CD4-positive, alpha-beta T cell (primary cell): ENCODE results near the gene TNS3. TPM values are rescaled to one million over a fixed set of nuclear protein-coding genes. Genes with fewer than 3 reads are reported as not detected.
A peak's percentile ranks its signal among the peaks of the same experiment; 100 is the strongest.

ENCODE experiments used
- ATAC-seq: fragments of 200-7000 bp; cut with Tn5 transposase; one replicate; pipeline ENCODE4 v1.10.0; 2022; ENCODE audit warnings: mild to moderate bottlenecking; ENCODE audit not compliant: poor library complexity
- CTCF ChIA-PET: fragments of 350-600 bp; sonication (Branson Sonifier 250); formaldehyde crosslinking; loops from one replicate; lab custom pipeline; 2021; ENCODE audit warnings: antibody characterized with exemption, inconsistent platforms; lab: Charles Lee
- POLR2A ChIA-PET: fragments of 350-600 bp; sonication (Branson Sonifier 250); formaldehyde crosslinking; loops from one replicate; lab custom pipeline; 2021; ENCODE audit warnings: antibody characterized with exemption, inconsistent platforms; lab: Charles Lee
- DNase-seq, 14 experiments: peaks; one replicate each; pipeline ENCODE4 v3.0.0-alpha.2; 2013 to 2020; ENCODE audit warnings: mixed read lengths in 2 of 14
- H3K27ac ChIP-seq, 2 donors: one replicate each; pipeline versions ENCODE4 v1.5.1 to v1.7.0; 2013; ENCODE audit warnings: low read length in 2 of 2, low read depth in 1 of 2, mild to moderate bottlenecking in 1 of 2
- H3K27me3 ChIP-seq, 2 experiments: 1 replicate in 1 of 2; 2 replicates in 1 of 2; pipeline versions ENCODE4 v1.6.1 to v1.7.0; 2013; ENCODE audit warnings: low read length in 2 of 2, control low read depth in 1 of 2, mild to moderate bottlenecking in 1 of 2, moderate library complexity in 1 of 2; ENCODE audit not compliant: insufficient read depth in 2 of 2, control insufficient read depth in 1 of 2
- H3K36me3 ChIP-seq: one replicate; pipeline ENCODE4 v1.6.1; 2013; ENCODE audit warnings: low read length, control low read depth; ENCODE audit not compliant: insufficient read depth
- H3K4me1 ChIP-seq: one replicate; pipeline ENCODE4 v1.6.1; 2013; ENCODE audit warnings: low read length, control low read depth; ENCODE audit not compliant: insufficient read depth
- H3K4me3 ChIP-seq: one replicate; pipeline ENCODE4 v1.5.1; 2013; ENCODE audit warnings: mild to moderate bottlenecking, low read length, moderate library complexity
- H3K9me3 ChIP-seq, 2 experiments: 1 replicate in 1 of 2; 2 replicates in 1 of 2; pipeline versions ENCODE4 v1.6.1 to v1.7.0; 2013; ENCODE audit warnings: low read length in 2 of 2, mild to moderate bottlenecking in 2 of 2, control low read depth in 1 of 2, moderate library complexity in 1 of 2; ENCODE audit not compliant: control insufficient read depth in 1 of 2, insufficient read depth in 1 of 2
- H3K27ac Mint-ChIP-seq: one replicate; pipeline ENCODE4 v1.8.0; 2020; ENCODE audit warnings: mixed read lengths
- H3K27me3 Mint-ChIP-seq: one replicate; pipeline ENCODE4 v1.8.0; 2021; ENCODE audit warnings: mixed read lengths
- H3K36me3 Mint-ChIP-seq: one replicate; pipeline ENCODE4 v1.8.0; 2021; ENCODE audit warnings: low read depth, mixed read lengths
- H3K4me1 Mint-ChIP-seq: one replicate; pipeline ENCODE4 v1.8.0; 2021; ENCODE audit warnings: low read depth, mixed read lengths
- H3K4me3 Mint-ChIP-seq: one replicate; pipeline ENCODE4 v1.8.0; 2020; ENCODE audit warnings: mild to moderate bottlenecking, mixed read lengths
- H3K9me3 Mint-ChIP-seq: one replicate; pipeline ENCODE4 v1.8.0; 2020; ENCODE audit warnings: mixed read lengths
- intact Hi-C, 2 experiments: fragments of 100-400 bp; cut with DNase I in 1 of 2; cut with micrococcal nuclease in 1 of 2; formaldehyde crosslinking; loops; one replicate each; pipeline versions ENCODE4 v1.15.1 to v1.9.0; 2023 to 2025; cut with DNase I, micrococcal nuclease
- total RNA-seq, 174 experiments: library from RNA in 2 of 174; stranded (reverse) in 2 of 174; gene quantifications; one replicate each; pipeline ENCODE4 v1.2.3 and lab custom pipeline; 2021 to 2026
- TF ChIP-seq, protein P1 (sequence below): fragments of 200-600 bp; IDR thresholded peaks from one replicate; pipeline ENCODE4 v1.8.0; 2022; ENCODE audit warnings: antibody characterized with exemption, mild to moderate bottlenecking

Gene TNS3
- total RNA-seq, 2 experiments from 2014 or later = 0.16 to 0.47 TPM

DNA sequence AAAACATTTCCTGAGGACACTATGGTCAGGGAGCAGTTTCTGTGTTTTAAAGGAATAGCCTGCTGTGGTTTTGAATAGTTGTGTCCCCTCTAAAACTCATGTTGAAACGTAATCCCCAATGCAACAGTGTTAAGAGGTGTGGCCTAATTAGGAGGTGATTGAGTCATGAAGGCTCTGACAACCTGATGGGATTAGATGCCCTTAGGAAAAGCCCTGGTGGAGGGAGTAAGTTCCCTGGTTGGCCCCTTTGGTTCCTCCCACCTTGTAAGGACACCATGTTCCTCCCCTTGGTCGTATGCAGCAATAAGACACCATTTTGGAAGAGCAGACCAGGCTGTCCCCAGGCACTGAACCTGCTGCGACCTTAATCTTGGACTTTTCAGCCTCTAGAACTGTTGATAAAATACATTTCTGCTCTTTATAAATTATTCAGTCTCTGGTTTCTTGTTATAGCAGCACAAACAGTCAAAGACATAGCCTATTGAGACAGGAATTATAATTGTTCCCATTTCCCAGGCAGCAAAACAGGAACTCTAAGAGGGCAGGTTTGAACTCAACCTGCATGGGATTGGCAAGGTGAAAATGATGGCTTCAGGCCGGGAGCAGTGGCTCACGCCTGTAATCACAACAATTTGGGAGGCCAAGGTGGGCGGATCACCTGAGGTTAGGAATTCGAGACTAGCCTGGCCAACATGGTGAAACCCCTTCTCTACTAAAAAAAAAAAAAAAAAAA lies 20.5 kb upstream of the TNS3 start:
- Mint-ChIP-seq H3K27me3 (peaks cover 12% of the 10 kb centered on the region), H3K9me3 (peaks cover 2% of the 10 kb centered on the region), H3K4me3 (no peak overlapping the region), H3K4me1 (no peaks in the 10 kb centered on the region), H3K27ac (no peak overlapping the region), H3K36me3 (no peaks in the 10 kb centered on the region)
- no peak overlapping the region for H3K27ac ChIP-seq
- no peaks in the 10 kb centered on the region for H3K4me1 ChIP-seq
- intact Hi-C loops = no loop called here
- DNase-seq (no peak), ATAC-seq (no peak)
- peaks cover 9 to 10% of the 10 kb centered on the region in 2 experiments for H3K9me3 ChIP-seq
- ChIA-PET POLR2A (no interaction called here), CTCF (no interaction called here)
- H3K36me3 ChIP-seq = no peaks in the 10 kb centered on the region
- TF ChIP-seq, protein P1, sequence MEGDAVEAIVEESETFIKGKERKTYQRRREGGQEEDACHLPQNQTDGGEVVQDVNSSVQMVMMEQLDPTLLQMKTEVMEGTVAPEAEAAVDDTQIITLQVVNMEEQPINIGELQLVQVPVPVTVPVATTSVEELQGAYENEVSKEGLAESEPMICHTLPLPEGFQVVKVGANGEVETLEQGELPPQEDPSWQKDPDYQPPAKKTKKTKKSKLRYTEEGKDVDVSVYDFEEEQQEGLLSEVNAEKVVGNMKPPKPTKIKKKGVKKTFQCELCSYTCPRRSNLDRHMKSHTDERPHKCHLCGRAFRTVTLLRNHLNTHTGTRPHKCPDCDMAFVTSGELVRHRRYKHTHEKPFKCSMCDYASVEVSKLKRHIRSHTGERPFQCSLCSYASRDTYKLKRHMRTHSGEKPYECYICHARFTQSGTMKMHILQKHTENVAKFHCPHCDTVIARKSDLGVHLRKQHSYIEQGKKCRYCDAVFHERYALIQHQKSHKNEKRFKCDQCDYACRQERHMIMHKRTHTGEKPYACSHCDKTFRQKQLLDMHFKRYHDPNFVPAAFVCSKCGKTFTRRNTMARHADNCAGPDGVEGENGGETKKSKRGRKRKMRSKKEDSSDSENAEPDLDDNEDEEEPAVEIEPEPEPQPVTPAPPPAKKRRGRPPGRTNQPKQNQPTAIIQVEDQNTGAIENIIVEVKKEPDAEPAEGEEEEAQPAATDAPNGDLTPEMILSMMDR = no peak
- no peaks in the 10 kb centered on the region for H3K27me3 ChIP-seq
- H3K4me3 ChIP-seq = no peak overlapping the region

DNA sequence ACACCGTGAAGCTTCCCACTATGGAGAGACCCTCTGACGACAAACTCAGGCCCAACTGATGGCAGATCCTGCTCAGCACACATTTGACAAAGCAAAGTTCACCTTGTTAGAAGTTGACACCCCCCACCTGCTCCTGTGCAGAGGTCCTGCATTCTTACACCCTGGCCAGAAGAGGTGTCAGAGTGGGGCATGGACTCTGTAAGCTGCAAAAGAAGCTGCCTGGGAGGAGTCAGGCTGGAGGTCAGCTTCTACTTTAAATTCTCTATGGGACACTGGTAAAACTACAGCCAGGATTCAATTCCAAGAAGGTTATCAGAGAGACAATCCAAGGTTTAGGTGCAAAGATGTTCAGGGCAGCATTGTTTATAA lies 20.0 kb upstream of the TNS3 start:
- no peaks in the 10 kb centered on the region for H3K4me1 ChIP-seq

DNA sequence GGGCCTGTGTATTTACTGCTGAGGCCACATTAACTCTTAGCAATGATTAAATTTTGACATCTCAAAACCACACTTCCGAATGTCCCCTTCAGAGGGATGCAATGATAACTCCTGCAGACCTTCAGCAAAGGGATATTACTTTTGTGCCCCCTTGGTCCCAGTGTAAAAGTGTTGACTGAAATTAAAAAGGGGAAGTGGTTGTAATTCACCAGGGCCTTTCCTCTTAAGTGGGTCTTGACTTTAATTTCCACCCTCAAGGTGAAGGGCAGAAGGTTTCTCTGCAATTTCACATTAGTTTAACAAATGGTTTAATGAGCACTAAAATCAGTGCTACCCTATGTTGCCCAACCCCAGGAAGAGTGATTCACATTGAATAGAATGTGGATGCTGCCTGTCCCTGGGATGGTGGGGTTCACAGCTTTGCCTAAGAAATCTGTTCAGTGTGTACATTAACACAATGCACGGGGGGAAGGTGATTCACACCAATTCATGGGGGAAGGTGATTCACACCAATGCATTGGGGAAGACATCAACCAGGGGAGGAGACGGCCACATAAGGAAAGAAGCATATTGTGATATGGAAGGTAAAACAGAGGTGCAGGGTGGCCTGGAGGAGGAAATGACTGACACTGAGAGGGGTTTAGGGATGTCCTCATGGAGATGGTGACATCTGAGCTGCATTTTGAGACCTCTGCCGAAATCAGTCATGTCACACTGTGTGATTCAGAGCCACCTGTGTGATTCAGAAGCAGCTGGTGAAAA lies 19.4 kb upstream of the TNS3 start:
- TF ChIP-seq, protein P1 = no peak
- no peak for ATAC-seq
- Mint-ChIP-seq H3K9me3 (peaks cover 6% of the 10 kb centered on the region), H3K36me3 (no peaks in the 10 kb centered on the region), H3K4me1 (no peaks in the 10 kb centered on the region), H3K27ac (no peak overlapping the region), H3K27me3 (peaks cover 12% of the 10 kb centered on the region), H3K4me3 (no peak overlapping the region)
- peak in 2 of 14 experiments; percentile 35 to 59 for DNase-seq
- H3K9me3 ChIP-seq = peaks cover 19 to 21% of the 10 kb centered on the region in 2 experiments
- no peaks in the 10 kb centered on the region for H3K27me3 ChIP-seq
- H3K36me3 ChIP-seq = no peaks in the 10 kb centered on the region
- no peak overlapping the region for H3K27ac ChIP-seq
- H3K4me1 ChIP-seq = no peaks in the 10 kb centered on the region
- ChIA-PET CTCF (no interaction called here), POLR2A (no interaction called here)
- intact Hi-C loops = no loop called here
- no peak overlapping the region for H3K4me3 ChIP-seq

More for the DNA sequence above, 20.0 kb upstream of the TNS3 start:
- ChIA-PET POLR2A (no interaction called here), CTCF (no interaction called here)
- H3K27ac ChIP-seq = no peak overlapping the region
- TF ChIP-seq, protein P1 = no peak
- Mint-ChIP-seq H3K36me3 (no peaks in the 10 kb centered on the region), H3K27me3 (peaks cover 12% of the 10 kb centered on the region), H3K4me1 (no peaks in the 10 kb centered on the region), H3K27ac (no peak overlapping the region), H3K4me3 (no peak overlapping the region), H3K9me3 (peaks cover 3% of the 10 kb centered on the region)
- no peak overlapping the region for H3K4me3 ChIP-seq
- H3K36me3 ChIP-seq = no peaks in the 10 kb centered on the region
- DNase-seq = no peak
- peaks cover 14 to 15% of the 10 kb centered on the region in 2 experiments for H3K9me3 ChIP-seq
- intact Hi-C loops = no loop called here
- H3K27me3 ChIP-seq = no peaks in the 10 kb centered on the region
- no peak for ATAC-seq
